Stimulated activated CD4-positive, alpha-beta T cell treated with anti-CD3 and anti-CD28 coated beads, Interleukin-4, amount 100 ng/mL, for 24 hours (primary cell): ENCODE data around the gene OR4C12.
"Not testable (repeated sequence)": the region's sequence is repeated elsewhere in the genome, so short reads cannot be mapped to it uniquely, and the experiment has no call there.

Experiments used
- DNase-seq: peaks from one replicate; pipeline ENCODE4 v3.0.0-alpha.2; 2020

The OR4C12 gene

GRCh38 chr11:49982435-49982834 lies at the start of gene OR4C12:
TSS of gene OR4C12 (minus strand) at chr11:49982535. CDS start at chr11:49982501, 34 bp downstream.
- DNase-seq, result not testable (repeated sequence)

- no peak for DNase-seq
These were observed 47.9 kb upstream of the OR4C12 start for GRCh38 chr11:50030193-50030592.

GRCh38 chr11:49995565-49995964 lies 13.2 kb upstream of the OR4C12 start:
- DNase-seq, result peak; percentile 23

- DNase-seq, result not testable (repeated sequence)
These were observed 8.9 kb downstream of the OR4C12 start for GRCh38 chr11:49973439-49973838.

- no peak for DNase-seq
These were observed 30.2 kb downstream of the OR4C12 start, which contains the start of gene OR4C13 for GRCh38 chr11:49952091-49952490. TSS of gene OR4C13 (plus strand) at chr11:49952391. CDS start at chr11:49952423, 32 bp downstream.

GRCh38 chr11:49948701-49949100 lies 33.6 kb downstream of the OR4C12 start:
- DNase-seq, result not testable (repeated sequence)
